Activated B cell treated with CpG ODN at 0.5 μM for 24 hours (primary cell): ENCODE results near the gene PSMC1. TPM values are rescaled to one million over a fixed set of nuclear protein-coding genes. Genes with fewer than 3 reads are reported as not detected.

Experiments
- ATAC-seq: fragments of 200-7000 bp; cut with Tn5 transposase; one replicate; pipeline ENCODE4 v1.10.0; 2021; ENCODE audit warnings: low read depth, mild to moderate bottlenecking, moderate library complexity
- CTCF ChIA-PET: fragments of 350-600 bp; sonication (Branson Sonifier 250); formaldehyde crosslinking; loops from one replicate; lab custom pipeline; 2021; ENCODE audit warnings: antibody characterized with exemption; lab: Charles Lee
- POLR2A ChIA-PET: fragments of 350-600 bp; sonication (Branson Sonifier 250); formaldehyde crosslinking; loops from one replicate; lab custom pipeline; 2021; ENCODE audit warnings: antibody characterized with exemption; lab: Charles Lee
- DNase-seq: peaks from one replicate; pipeline ENCODE4 v3.0.0; 2022
- H3K27ac Mint-ChIP-seq: one replicate; pipeline ENCODE4 v1.8.0; 2020; ENCODE audit warnings: mixed read lengths
- H3K27me3 Mint-ChIP-seq: one replicate; pipeline ENCODE4 v1.8.0; 2021; ENCODE audit warnings: mixed read lengths
- H3K36me3 Mint-ChIP-seq: one replicate; pipeline ENCODE4 v1.8.0; 2021; ENCODE audit warnings: low read depth, mixed read lengths
- H3K4me1 Mint-ChIP-seq: one replicate; pipeline ENCODE4 v1.8.0; 2021; ENCODE audit warnings: mixed read lengths
- H3K4me3 Mint-ChIP-seq: one replicate; pipeline ENCODE4 v1.8.0; 2020; ENCODE audit warnings: mild to moderate bottlenecking, mixed read lengths
- H3K9me3 Mint-ChIP-seq: one replicate; pipeline ENCODE4 v1.8.0; 2020; ENCODE audit warnings: mixed read lengths
- intact Hi-C: fragments of 100-400 bp; cut with micrococcal nuclease; formaldehyde crosslinking; loops from one replicate; pipeline ENCODE4 v1.15.1; 2024
- total RNA-seq: library from RNA; stranded (reverse); gene quantifications from 2 replicates; pipeline ENCODE4 v1.2.3, GENCODE V29; 2022
- TF ChIP-seq, protein P1 (sequence below): fragments of 200-600 bp; IDR thresholded peaks from one replicate; pipeline ENCODE4 v1.8.0; 2022; ENCODE audit warnings: antibody characterized with exemption, mild to moderate bottlenecking

The PSMC1 gene
- total RNA-seq, 1 donor from 2014 or later = 101 TPM

DNA sequence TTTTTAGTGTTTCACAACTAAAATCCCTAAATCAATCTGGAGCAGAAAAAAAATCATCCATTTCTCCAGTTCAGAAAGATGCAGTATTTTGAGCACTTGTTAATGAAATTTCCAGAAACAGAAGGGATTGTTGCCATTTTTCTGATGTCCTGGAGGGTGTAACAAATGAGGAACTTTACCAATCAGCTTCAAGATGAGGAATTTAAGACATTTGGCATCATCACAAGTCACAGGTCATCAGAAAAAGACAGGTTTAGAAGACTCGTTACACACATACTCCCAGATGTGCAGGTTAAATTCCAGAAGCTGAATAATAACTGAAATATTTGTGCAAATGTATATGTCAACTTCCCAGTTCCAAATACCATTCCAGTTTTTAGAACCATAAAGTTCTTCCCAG lies 482 bp upstream of the PSMC1 start:
- Mint-ChIP-seq H3K27ac (peak overlapping the region; percentile 92), H3K36me3 (peaks cover 29% of the 10 kb centered on the region), H3K4me1 (peaks cover 40% of the 10 kb centered on the region), H3K27me3 (no peaks in the 10 kb centered on the region), H3K9me3 (peaks cover 2% of the 10 kb centered on the region), H3K4me3 (peak overlapping the region; percentile 98)
- TF ChIP-seq, protein P1, sequence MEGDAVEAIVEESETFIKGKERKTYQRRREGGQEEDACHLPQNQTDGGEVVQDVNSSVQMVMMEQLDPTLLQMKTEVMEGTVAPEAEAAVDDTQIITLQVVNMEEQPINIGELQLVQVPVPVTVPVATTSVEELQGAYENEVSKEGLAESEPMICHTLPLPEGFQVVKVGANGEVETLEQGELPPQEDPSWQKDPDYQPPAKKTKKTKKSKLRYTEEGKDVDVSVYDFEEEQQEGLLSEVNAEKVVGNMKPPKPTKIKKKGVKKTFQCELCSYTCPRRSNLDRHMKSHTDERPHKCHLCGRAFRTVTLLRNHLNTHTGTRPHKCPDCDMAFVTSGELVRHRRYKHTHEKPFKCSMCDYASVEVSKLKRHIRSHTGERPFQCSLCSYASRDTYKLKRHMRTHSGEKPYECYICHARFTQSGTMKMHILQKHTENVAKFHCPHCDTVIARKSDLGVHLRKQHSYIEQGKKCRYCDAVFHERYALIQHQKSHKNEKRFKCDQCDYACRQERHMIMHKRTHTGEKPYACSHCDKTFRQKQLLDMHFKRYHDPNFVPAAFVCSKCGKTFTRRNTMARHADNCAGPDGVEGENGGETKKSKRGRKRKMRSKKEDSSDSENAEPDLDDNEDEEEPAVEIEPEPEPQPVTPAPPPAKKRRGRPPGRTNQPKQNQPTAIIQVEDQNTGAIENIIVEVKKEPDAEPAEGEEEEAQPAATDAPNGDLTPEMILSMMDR = no peak
- ATAC-seq (no peak), DNase-seq (no peak)
- ChIA-PET CTCF (interaction anchor here (1.1 kb wide), 2 partner anchors 141 to 283 kb away, joined by 4 to 5 read pairs; partner anchors contain the start of gene CALM1), POLR2A (interaction anchor here (0.7 to 3.1 kb wide), 6 partner anchors 11 to 1432 kb away, joined by 3 to 21 read pairs (median 5); partner anchors contain the start of genes CALM1 and TTC8)
- intact Hi-C loops = loop anchor here (1.0 to 10.0 kb wide), 10 partner anchors 75 to 1694 kb away; partner anchors contain the start of genes EFCAB11, EML5, KCNK13 and NRDE2

DNA sequence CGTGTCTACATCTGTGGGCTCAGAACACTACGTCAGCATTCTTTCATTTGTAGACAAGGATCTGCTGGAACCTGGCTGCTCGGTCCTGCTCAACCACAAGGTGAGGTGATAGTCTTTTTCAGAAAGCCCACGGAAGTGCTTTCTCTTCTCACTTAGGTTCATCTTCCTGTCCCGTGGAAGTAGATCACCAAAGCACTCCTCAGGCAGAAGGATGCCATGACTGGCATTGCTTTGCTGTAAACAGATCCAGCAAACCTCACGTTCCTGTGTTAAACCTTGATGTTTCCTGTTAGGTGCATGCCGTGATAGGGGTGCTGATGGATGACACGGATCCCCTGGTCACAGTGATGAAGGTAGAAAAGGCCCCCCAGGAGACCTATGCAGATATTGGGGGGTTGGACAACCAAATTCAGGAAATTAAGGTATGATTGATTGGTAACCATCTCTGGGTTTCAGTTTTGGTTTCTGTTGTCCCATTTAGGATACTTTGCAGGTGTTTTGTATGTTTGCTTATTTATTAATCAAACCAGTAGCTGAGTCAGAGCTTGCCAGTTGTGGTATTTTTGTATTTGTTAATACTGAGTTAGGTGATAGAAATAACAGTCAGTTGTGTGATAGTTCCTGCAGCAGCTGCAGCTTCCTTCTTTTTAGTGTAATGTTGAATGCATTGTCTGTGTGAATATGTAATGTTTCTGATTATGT lies 7.5 kb downstream of the PSMC1 start:
- TF ChIP-seq, protein P1 = no peak
- no peak for ATAC-seq
- no peaks in the 10 kb centered on the region for H3K27me3 Mint-ChIP-seq
- peaks cover 3% of the 10 kb centered on the region for H3K4me1 Mint-ChIP-seq
- no peak overlapping the region for H3K27ac Mint-ChIP-seq
- H3K4me3 Mint-ChIP-seq = no peak overlapping the region
- peaks cover 5% of the 10 kb centered on the region for H3K9me3 Mint-ChIP-seq
- ChIA-PET POLR2A (no interaction called here), CTCF (no interaction called here)
- peaks cover 85% of the 10 kb centered on the region for H3K36me3 Mint-ChIP-seq
- no peak for DNase-seq
- intact Hi-C loops = no loop called here

DNA sequence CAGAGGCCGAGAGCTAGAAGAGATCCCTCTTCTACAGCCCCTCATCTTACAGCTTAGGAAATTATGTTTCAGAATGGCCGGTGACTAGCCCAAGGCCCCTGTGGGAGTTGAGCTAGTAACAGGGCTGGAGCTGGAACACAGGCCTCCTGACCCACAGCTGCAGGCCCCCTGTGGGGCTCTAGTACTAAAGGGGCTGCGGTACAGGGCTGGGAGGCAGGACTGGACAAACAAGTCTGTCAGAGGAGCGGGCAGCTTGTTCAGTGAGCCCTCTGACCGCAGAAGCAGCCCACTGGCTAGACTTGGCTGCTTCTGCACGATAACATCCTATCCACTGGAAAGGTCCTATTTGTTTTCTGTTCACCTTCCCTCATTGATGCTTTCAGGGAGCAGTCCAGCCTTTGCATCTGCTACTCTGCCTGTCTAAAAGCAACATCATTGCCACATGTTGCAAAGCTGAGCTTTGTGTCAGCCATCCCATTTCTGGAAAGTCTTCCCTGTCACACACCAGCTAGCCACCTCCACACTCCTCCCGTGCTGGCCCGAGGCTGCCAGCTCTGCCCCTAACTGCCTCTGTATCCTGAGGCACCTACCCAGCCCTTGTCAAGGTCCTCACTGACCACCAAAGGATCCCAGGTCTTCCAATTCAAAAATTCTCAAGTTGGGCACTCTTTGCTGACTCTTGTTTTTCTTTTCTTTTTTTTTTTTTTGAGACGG lies 10.2 kb downstream of the PSMC1 start:
- intact Hi-C loops = no loop called here
- ChIA-PET CTCF (no interaction called here), POLR2A (interaction anchor here (1.0 to 1.1 kb wide), 2 partner anchors 10 kb away, joined by 3 read pairs; partner anchors contain the start of gene PSMC1)
- no peak for ATAC-seq
- H3K36me3 Mint-ChIP-seq = peaks cover 91% of the 10 kb centered on the region
- H3K4me1 Mint-ChIP-seq = no peaks in the 10 kb centered on the region
- no peak overlapping the region for H3K4me3 Mint-ChIP-seq
- H3K27ac Mint-ChIP-seq = no peak overlapping the region
- DNase-seq = no peak
- TF ChIP-seq, protein P1 = no peak
- no peaks in the 10 kb centered on the region for H3K27me3 Mint-ChIP-seq
- no peaks in the 10 kb centered on the region for H3K9me3 Mint-ChIP-seq

DNA sequence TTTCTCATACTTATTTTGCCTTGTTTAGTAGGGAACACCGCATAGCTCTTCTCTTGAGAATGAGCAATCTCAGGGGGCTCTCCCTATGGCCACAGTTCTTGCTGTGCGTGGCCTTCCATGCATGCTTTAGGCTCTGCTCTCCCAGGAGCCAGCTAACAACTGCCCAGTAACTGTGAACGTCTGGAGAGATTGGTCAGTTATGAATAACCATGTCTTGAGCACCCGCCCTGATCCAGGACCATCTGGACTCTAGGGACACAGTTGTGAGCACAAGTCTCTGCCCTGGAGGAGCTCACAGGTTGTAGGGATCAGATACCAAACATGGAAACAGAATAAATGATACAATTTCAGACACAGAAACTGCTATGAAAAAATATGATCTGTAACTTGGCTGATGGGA lies 12.1 kb downstream of the PSMC1 start:
- peaks cover 97% of the 10 kb centered on the region for H3K36me3 Mint-ChIP-seq
- H3K27me3 Mint-ChIP-seq = no peaks in the 10 kb centered on the region
- H3K4me3 Mint-ChIP-seq = no peak overlapping the region
- ChIA-PET CTCF (no interaction called here), POLR2A (no interaction called here)
- no peaks in the 10 kb centered on the region for H3K9me3 Mint-ChIP-seq
- H3K27ac Mint-ChIP-seq = no peak overlapping the region
- no peak for ATAC-seq
- TF ChIP-seq, protein P1 = no peak
- intact Hi-C loops = no loop called here
- DNase-seq = no peak
- no peaks in the 10 kb centered on the region for H3K4me1 Mint-ChIP-seq

DNA sequence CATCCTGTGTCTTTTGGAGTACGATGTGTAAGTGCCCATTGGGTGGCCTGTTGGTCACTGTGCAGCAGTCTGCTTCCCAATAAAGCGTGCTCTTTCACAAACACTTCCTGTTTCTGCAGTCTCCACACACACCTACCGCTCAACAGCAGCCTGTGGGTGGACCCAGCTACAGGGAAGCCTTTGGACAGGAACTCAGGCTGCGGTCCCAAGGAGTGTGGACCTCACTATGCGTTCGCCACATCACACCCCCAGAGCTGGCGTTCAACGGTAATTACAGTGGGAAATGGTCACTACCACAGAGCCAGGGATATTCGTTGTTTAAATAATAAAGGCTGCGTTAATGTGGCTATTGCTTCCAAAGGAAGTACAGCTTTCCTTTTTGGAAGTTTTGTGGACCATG lies 16.2 kb downstream of the PSMC1 start:
- Mint-ChIP-seq H3K4me1 (no peaks in the 10 kb centered on the region), H3K27ac (no peak overlapping the region), H3K9me3 (no peaks in the 10 kb centered on the region), H3K4me3 (no peak overlapping the region), H3K27me3 (no peaks in the 10 kb centered on the region), H3K36me3 (peaks cover 92% of the 10 kb centered on the region)
- CTCF ChIA-PET = no interaction called here
- intact Hi-C loops = no loop called here
- ATAC-seq (no peak), DNase-seq (no peak)
- TF ChIP-seq, protein P1 = no peak
- POLR2A ChIA-PET = no interaction called here
